Upper lobe of left lung (tissue), 6 donors: ENCODE measurements around the gene CYP4F12. TPM values are rescaled to one million over a fixed set of nuclear protein-coding genes. Genes with fewer than 3 reads are reported as not detected.

Experiments
- ATAC-seq, 2 donors: fragments of 200-7000 bp; cut with Tn5 transposase; one replicate each; pipeline ENCODE4 v1.9.1; 2022; ENCODE audit warnings: mild to moderate bottlenecking in 2 of 2, moderate library complexity in 2 of 2; ENCODE audit not compliant: low FRiP score in 2 of 2
- DNase-seq, 2 donors: peaks; one replicate each; pipeline ENCODE4 v3.0.0-alpha.2; 2019 to 2020
- H3K27ac ChIP-seq, 4 donors: fragments of 200-600 bp; sonication (generic); one replicate each; pipeline ENCODE4 v1.5.1; 2016 to 2019
- H3K27me3 ChIP-seq, 4 donors: fragments of 200-600 bp; sonication (generic); one replicate each; pipeline ENCODE4 v1.5.1; 2017 to 2019
- H3K36me3 ChIP-seq, 4 donors: fragments of 200-600 bp; sonication (generic); one replicate each; pipeline ENCODE4 v1.5.1; 2016 to 2019
- H3K4me1 ChIP-seq, 4 donors: fragments of 200-600 bp; sonication (generic); one replicate each; pipeline ENCODE4 v1.5.1; 2018 to 2019
- H3K4me3 ChIP-seq, 4 donors: fragments of 200-600 bp; sonication (generic); one replicate each; pipeline ENCODE4 v1.5.1; 2017 to 2019; ENCODE audit warnings: mild to moderate bottlenecking in 2 of 4, moderate library complexity in 1 of 4
- H3K9me3 ChIP-seq, 4 donors: fragments of 200-600 bp; sonication (generic); one replicate each; pipeline ENCODE4 v1.5.1; 2018 to 2019
- EP300 ChIP-seq, 4 donors: sonication (generic); formaldehyde crosslinking; IDR thresholded peaks; one replicate each; pipeline ENCODE4 v1.5.1; 2017; ENCODE audit warnings: antibody characterized with exemption in 4 of 4, control low read depth in 2 of 4
- POLR2A ChIP-seq, 4 donors: fragments of 450-650 bp; IDR thresholded peaks; one replicate each; pipeline ENCODE4 v1.5.1; 2016 to 2017; ENCODE audit warnings: antibody characterized with exemption in 4 of 4, mild to moderate bottlenecking in 2 of 4
- POLR2AphosphoS5 ChIP-seq, 2 donors: sonication (generic); formaldehyde crosslinking; IDR thresholded peaks; one replicate each; pipeline ENCODE4 v1.5.1; 2017; ENCODE audit warnings: antibody characterized with exemption in 2 of 2
- WGBS, 2 donors: methylation state at CpG; one replicate each; pipeline ENCODE4 v1.1.5; 2017 to 2018; 5-methylcytosine and 5-hydroxymethylcytosine counted together
- total RNA-seq, 6 donors: library from RNA; depleted of rRNA in 4 of 6; stranded (reverse); fragments of >200 nt in 4 of 6; gene quantifications; one replicate each; pipeline versions ENCODE4 v1.1.0 to v1.2.1, GENCODE V29; 2016 to 2021
- TF ChIP-seq, protein P1 (sequence below), 6 experiments: fragments of 450-650 bp in 4 of 6; fragments of 200-600 bp in 2 of 6; sonication (generic) in 2 of 6; IDR thresholded peaks; one replicate each; pipeline ENCODE4 v1.5.1; 2016 to 2019; ENCODE audit warnings: antibody characterized with exemption in 6 of 6
- donor health status: DM: no; HTN: no; CAD: no; lungs with moderate emphysema.
- donor health status: DM: no; HTN: yes; CAD: no; lungs with severe emphysema.

CYP4F12 gene, protein sequence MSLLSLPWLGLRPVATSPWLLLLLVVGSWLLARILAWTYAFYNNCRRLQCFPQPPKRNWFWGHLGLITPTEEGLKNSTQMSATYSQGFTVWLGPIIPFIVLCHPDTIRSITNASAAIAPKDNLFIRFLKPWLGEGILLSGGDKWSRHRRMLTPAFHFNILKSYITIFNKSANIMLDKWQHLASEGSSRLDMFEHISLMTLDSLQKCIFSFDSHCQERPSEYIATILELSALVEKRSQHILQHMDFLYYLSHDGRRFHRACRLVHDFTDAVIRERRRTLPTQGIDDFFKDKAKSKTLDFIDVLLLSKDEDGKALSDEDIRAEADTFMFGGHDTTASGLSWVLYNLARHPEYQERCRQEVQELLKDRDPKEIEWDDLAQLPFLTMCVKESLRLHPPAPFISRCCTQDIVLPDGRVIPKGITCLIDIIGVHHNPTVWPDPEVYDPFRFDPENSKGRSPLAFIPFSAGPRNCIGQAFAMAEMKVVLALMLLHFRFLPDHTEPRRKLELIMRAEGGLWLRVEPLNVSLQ
- 10 to 100 TPM in 1 of 6 donors, 1 to 10 TPM in 4, under 1 TPM in 1; 0.30 to 16.8 (median 2.0) TPM for total RNA-seq

DNA sequence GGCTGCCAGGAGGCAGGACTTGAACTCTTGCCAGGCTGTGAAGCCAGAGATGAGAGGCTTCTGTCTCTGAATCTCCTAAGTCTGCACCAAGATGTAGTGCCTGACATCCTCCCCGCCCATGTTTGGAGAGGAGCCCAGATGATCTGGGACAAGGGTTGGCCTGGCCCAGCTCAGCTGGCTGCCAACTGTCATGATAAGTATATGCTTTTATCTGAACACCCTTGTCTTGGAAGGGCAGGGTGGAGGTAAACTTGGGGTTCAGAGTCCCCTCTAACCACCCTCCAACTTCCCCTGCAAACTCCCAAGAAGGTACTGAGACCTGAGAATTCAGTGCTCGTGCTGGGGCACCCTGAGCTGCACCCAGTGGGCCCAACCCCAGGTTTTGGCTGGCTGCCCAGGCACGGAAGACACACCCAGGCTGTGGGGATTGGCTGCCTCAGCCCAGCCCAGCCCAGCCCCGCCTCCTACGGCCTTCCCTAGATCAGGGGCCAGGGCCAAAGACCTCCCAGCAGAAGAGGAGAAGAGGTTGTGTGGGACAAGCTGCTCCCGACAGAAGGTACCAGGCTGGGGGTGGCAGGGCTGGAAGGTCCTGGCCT lies at the start of gene CYP4F12:
Gene CYP4F12 (plus strand): TSS at position 508 of the 596 bp plus-strand sequence. CDS start 443 bp downstream, outside the sequence.
- WGBS, 2 donors, result 38 to 50% methylated on average over 1 to 2 of the region's 6 CpGs
- TF ChIP-seq, protein P1, sequence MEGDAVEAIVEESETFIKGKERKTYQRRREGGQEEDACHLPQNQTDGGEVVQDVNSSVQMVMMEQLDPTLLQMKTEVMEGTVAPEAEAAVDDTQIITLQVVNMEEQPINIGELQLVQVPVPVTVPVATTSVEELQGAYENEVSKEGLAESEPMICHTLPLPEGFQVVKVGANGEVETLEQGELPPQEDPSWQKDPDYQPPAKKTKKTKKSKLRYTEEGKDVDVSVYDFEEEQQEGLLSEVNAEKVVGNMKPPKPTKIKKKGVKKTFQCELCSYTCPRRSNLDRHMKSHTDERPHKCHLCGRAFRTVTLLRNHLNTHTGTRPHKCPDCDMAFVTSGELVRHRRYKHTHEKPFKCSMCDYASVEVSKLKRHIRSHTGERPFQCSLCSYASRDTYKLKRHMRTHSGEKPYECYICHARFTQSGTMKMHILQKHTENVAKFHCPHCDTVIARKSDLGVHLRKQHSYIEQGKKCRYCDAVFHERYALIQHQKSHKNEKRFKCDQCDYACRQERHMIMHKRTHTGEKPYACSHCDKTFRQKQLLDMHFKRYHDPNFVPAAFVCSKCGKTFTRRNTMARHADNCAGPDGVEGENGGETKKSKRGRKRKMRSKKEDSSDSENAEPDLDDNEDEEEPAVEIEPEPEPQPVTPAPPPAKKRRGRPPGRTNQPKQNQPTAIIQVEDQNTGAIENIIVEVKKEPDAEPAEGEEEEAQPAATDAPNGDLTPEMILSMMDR (IDR thresholded peaks at IDR 0.05), result no peak
- TF ChIP-seq POLR2A (IDR thresholded peaks at IDR 0.05) (no peak), EP300 (IDR thresholded peaks at IDR 0.05) (no peak), POLR2AphosphoS5 (IDR thresholded peaks at IDR 0.05) (no peak)
- Histone ChIP-seq H3K4me3 (peak within 1 kb of the TSS in 2 of 4 donors; percentile 14 to 28), H3K27ac (peak within 1 kb of the TSS in 3 of 4 donors; percentile 52 to 60 (median 58)), H3K27me3 (no peaks in the 10 kb centered on the region), H3K36me3 (no peaks in the 10 kb centered on the region), H3K9me3 (no peaks in the 10 kb centered on the region), H3K4me1 (peaks cover 9 to 13% (median 12%) of the 10 kb centered on the region in 4 donors)
- DNase-seq, result peak; percentile 45 to 86
- ATAC-seq, result peak; percentile 82 to 94

- no peaks in the 10 kb centered on the region for H3K9me3 ChIP-seq
- H3K27ac ChIP-seq, result no peak overlapping the region
- DNase-seq (no peak), ATAC-seq (no peak)
- no peaks in the 10 kb centered on the region for H3K36me3 ChIP-seq
- no peaks in the 10 kb centered on the region for H3K4me1 ChIP-seq
- no peaks in the 10 kb centered on the region for H3K27me3 ChIP-seq
- TF ChIP-seq, protein P1 (IDR thresholded peaks at IDR 0.05), result no peak
- TF ChIP-seq EP300 (IDR thresholded peaks at IDR 0.05) (no peak), POLR2AphosphoS5 (IDR thresholded peaks at IDR 0.05) (no peak), POLR2A (IDR thresholded peaks at IDR 0.05) (no peak)
- 7 to 9% methylated on average over 4 to 9 of the region's 9 CpGs for WGBS, 2 donors
- no peak overlapping the region for H3K4me3 ChIP-seq
Measured at GRCh38 chr19:15623711-15624318, 49.1 kb upstream of the CYP4F12 start.

DNA sequence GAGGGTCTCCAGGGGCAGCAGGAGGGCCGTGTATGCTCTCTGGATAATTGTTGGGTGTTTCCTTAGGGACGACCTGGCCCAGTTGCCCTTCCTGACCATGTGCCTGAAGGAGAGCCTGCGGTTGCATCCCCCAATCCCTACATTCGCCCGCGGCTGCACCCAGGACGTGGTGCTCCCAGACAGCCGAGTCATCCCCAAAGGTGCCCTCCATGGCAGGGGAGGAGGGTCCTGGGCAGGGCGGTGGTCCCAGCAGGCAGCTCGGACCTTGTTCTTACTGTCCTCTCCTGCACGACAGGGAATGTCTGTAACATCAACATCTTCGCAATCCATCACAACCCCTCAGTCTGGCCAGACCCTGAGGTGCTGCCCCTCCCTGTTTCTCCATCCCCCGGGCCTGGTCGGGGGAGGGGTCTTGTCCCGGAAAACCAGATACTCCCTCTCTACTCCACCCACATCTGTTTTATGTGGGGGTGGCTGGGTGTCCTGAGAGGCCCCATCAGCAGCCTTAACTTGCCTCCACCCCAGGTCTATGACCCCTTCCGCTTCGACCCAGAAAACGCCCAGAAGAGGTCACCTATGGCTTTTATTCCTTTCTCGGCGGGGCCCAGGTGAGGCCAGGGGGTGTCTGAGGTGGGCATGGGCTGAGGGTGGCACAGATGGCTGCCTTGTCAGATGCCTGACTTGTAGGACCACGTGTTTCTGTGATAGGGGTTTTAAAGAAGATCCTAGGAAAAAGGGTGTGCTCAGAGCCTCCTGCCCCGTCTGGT lies 44.5 kb upstream of the CYP4F12 start:
- peak in 1 of 2 donors; percentile 11 for ATAC-seq
- no peak overlapping the region for H3K27ac ChIP-seq
- H3K27me3 ChIP-seq, result peaks cover 0 to 2% (median 0%) of the 10 kb centered on the region in 4 donors
- TF ChIP-seq POLR2A (IDR thresholded peaks at IDR 0.05) (no peak), POLR2AphosphoS5 (IDR thresholded peaks at IDR 0.05) (no peak), EP300 (IDR thresholded peaks at IDR 0.05) (no peak)
- TF ChIP-seq, protein P1 (IDR thresholded peaks at IDR 0.05), result no peak
- DNase-seq, result peak in 1 of 2 donors; percentile 32
- H3K4me3 ChIP-seq, result no peak overlapping the region
- H3K36me3 ChIP-seq, result no peaks in the 10 kb centered on the region
- peaks cover 0 to 8% (median 1%) of the 10 kb centered on the region in 4 donors for H3K4me1 ChIP-seq
- H3K9me3 ChIP-seq, result no peaks in the 10 kb centered on the region
- WGBS, 2 donors, result 59 to 64% methylated on average over 14 to 22 of the region's 22 CpGs
